ENCODE measurements around the gene CAMP. TPM values are rescaled to one million over a fixed set of nuclear protein-coding genes. Genes with fewer than 3 reads are reported as not detected.
A peak's percentile ranks its signal among the peaks of the same experiment; 100 is the strongest.

Gene CAMP, protein sequence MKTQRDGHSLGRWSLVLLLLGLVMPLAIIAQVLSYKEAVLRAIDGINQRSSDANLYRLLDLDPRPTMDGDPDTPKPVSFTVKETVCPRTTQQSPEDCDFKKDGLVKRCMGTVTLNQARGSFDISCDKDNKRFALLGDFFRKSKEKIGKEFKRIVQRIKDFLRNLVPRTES
- total RNA-seq = not detected in 2 replicates

GRCh38 chr3:48222616-48223513, at the start of gene CAMP:
Gene CAMP, plus strand, starts transcription at chr3:48223495. Its CDS starts 17 bp downstream, at chr3:48223512.
- no peak for DNase-seq (ENCODE audit: low spot score)
- H3K27me3 Mint-ChIP-seq (ENCODE audit: insufficient read depth) = peaks cover 10% of the 10 kb centered on the region
- no peaks in the 10 kb centered on the region for H3K36me3 Mint-ChIP-seq (ENCODE audit: low read depth)
- intact Hi-C loops (cut with micrococcal nuclease) = no loop called here
- H3K9me3 Mint-ChIP-seq = no peaks in the 10 kb centered on the region
- H3K4me3 Mint-ChIP-seq = no peak within 1 kb of the TSS
- no peaks in the 10 kb centered on the region for H3K4me1 Mint-ChIP-seq (ENCODE audit: low read depth)
- no peak within 1 kb of the TSS for H3K27ac Mint-ChIP-seq

GRCh38 chr3:48178072-48178471, 45.2 kb upstream of the CAMP start:
- intact Hi-C loops (cut with micrococcal nuclease) = no loop called here
- H3K27me3 Mint-ChIP-seq (ENCODE audit: insufficient read depth) = no peaks in the 10 kb centered on the region
- H3K9me3 Mint-ChIP-seq = no peaks in the 10 kb centered on the region
- H3K27ac Mint-ChIP-seq = no peak overlapping the region
- H3K4me1 Mint-ChIP-seq (ENCODE audit: low read depth) = peaks cover 38% of the 10 kb centered on the region
- H3K36me3 Mint-ChIP-seq (ENCODE audit: low read depth) = peaks cover 64% of the 10 kb centered on the region
- H3K4me3 Mint-ChIP-seq = no peak overlapping the region
- DNase-seq (ENCODE audit: low spot score) = no peak

DNA sequence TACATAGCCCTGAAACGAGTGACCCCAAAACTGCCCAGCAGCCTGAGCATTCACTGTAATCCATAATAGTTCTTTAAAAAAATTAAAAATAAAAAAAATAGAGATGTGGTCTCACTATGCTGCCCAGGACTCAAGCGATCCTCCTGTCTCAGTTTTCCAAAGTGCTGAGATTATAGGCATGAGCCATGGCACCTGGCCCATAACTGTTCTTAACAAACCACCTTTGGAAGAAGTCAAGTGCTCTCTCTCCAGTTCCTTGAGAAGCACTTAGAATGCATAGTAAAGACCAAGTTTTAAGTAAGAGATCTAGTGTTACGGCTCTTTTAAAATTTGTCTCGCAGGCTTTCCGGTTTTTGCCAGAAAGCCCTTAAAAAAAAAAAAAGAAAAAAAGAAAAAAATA, 43.3 kb upstream of the CAMP start:
- Mint-ChIP-seq H3K27ac (no peak overlapping the region), H3K4me1 (ENCODE audit: low read depth) (peaks cover 36% of the 10 kb centered on the region), H3K9me3 (no peaks in the 10 kb centered on the region), H3K27me3 (ENCODE audit: insufficient read depth) (no peaks in the 10 kb centered on the region), H3K4me3 (no peak overlapping the region), H3K36me3 (ENCODE audit: low read depth) (peaks cover 52% of the 10 kb centered on the region)
- DNase-seq (ENCODE audit: low spot score) = no peak
- intact Hi-C loops (cut with micrococcal nuclease) = no loop called here

DNA sequence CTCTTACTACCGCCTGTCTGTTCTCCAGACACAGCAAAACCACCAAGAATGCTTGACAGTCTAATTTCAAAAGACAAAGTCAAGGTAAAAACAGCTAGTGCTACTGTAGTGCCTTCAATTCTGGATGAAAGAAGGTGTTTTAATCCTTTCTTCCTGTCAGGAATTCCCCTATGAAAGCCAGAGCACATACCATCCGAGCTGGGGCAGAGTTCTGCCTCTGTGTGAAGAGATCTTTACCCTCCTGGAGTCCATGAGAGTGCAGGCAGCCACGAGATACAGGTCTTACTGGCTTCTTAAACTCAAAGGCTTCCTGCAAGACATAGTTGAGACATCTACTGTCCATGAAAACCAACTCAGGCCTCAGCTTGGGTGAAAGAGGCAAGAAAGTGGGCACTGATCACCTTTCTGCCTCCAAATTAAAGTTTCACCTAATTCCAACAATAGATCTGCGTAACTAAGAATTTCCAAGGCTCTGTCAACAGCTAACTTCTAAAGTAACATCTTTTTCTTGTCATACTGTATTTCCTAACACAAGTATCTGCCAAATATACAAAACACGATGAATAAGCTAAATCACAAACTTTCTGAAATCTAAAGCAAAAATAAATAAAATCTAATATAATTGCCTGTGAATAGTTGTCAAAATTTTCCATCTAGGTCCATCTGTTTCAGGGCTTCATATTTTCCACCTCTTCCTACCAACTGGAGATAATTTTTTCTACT, 42.6 kb upstream of the CAMP start:
- no peak overlapping the region for H3K4me3 Mint-ChIP-seq
- peaks cover 40% of the 10 kb centered on the region for H3K4me1 Mint-ChIP-seq (ENCODE audit: low read depth)
- intact Hi-C loops (cut with micrococcal nuclease) = no loop called here
- no peaks in the 10 kb centered on the region for H3K9me3 Mint-ChIP-seq
- no peak for DNase-seq (ENCODE audit: low spot score)
- H3K36me3 Mint-ChIP-seq (ENCODE audit: low read depth) = peaks cover 51% of the 10 kb centered on the region
- no peak overlapping the region for H3K27ac Mint-ChIP-seq
- H3K27me3 Mint-ChIP-seq (ENCODE audit: insufficient read depth) = no peaks in the 10 kb centered on the region

- no peaks in the 10 kb centered on the region for H3K27me3 Mint-ChIP-seq (ENCODE audit: insufficient read depth)
- H3K9me3 Mint-ChIP-seq = no peaks in the 10 kb centered on the region
- H3K4me3 Mint-ChIP-seq = no peak overlapping the region
- H3K27ac Mint-ChIP-seq = no peak overlapping the region
- peaks cover 41% of the 10 kb centered on the region for H3K36me3 Mint-ChIP-seq (ENCODE audit: low read depth)
- intact Hi-C loops (cut with micrococcal nuclease) = no loop called here
- peaks cover 58% of the 10 kb centered on the region for H3K4me1 Mint-ChIP-seq (ENCODE audit: low read depth)
- no peak for DNase-seq (ENCODE audit: low spot score)
Observed at GRCh38 chr3:48184299-48184698, 39.0 kb upstream of the CAMP start.

DNA sequence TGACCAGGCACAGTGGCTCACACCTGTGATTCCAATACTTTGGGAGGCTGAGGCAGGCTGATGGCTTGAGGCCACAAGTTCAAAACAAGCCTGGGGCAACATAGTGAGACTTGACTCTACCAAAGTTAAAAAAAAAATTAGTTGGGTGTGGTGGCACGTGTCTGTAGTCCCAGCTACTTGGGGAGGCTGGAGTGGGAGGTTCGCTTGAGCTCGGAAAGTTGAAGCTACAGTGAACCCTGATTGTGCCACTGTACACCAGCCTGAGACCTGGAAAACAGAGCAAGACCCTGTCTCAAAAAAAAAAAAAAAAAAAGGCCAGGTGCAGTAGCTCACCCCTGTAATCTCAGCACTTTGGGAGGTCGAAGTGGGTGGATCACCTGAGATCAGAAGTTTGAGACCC, 38.2 kb upstream of the CAMP start:
- Mint-ChIP-seq H3K27me3 (ENCODE audit: insufficient read depth) (no peaks in the 10 kb centered on the region), H3K9me3 (no peaks in the 10 kb centered on the region), H3K4me3 (no peak overlapping the region), H3K36me3 (ENCODE audit: low read depth) (peaks cover 40% of the 10 kb centered on the region), H3K4me1 (ENCODE audit: low read depth) (peaks cover 57% of the 10 kb centered on the region), H3K27ac (peak overlapping the region; percentile 12)
- intact Hi-C loops (cut with micrococcal nuclease) = no loop called here
- no peak for DNase-seq (ENCODE audit: low spot score)

DNA sequence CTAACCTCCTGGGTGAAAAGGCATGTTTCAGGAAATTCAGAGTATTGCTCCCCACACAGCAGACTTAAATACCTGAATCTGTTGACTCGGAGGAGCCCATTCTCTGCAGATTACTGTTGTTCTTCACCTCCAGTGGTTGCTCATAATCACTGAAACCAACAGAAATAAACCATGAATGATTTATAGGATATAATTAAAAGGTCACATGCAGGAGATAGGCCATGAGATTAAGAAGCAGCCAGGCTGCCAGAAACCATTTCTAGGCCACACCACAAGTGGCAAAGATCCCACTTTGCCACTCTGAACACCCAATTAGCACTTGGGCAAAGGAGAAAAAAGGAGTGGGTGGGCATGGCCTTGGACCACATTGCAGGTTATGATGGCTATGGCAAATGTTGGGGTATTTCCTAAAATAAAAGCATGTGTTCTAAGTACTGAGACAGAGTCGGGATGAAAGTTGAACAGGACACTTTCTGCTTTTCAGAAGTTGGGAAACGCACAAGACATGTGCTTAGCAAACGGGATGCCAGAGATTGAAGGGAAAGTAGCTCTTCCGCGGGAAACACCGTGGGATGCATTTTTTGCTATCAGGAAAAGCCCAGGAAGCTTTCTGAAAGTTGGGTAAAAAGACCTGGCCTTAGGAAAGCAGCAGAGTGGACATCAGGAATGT, 36.5 kb upstream of the CAMP start:
- no peaks in the 10 kb centered on the region for H3K9me3 Mint-ChIP-seq
- H3K4me1 Mint-ChIP-seq (ENCODE audit: low read depth) = peaks cover 50% of the 10 kb centered on the region
- peak overlapping the region; percentile 76 for H3K27ac Mint-ChIP-seq
- H3K4me3 Mint-ChIP-seq = peak overlapping the region; percentile 89
- no peaks in the 10 kb centered on the region for H3K27me3 Mint-ChIP-seq (ENCODE audit: insufficient read depth)
- H3K36me3 Mint-ChIP-seq (ENCODE audit: low read depth) = peaks cover 29% of the 10 kb centered on the region
- intact Hi-C loops (cut with micrococcal nuclease) = no loop called here
- no peak for DNase-seq (ENCODE audit: low spot score)

DNA sequence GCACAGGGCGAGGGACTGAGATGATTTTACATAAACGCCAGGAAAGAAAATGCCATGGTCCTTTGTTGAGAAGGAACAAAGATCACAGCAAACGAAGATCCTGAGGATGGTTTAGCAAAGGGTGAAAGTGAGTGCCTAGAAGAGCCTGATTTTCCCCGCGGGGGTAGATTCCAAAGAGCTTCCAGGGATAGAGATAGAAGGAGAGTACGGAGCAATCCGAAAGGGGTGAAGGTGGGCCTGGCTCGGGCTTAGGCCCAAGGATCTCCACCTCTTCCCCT, 36.1 kb upstream of the CAMP start:
- Mint-ChIP-seq H3K36me3 (ENCODE audit: low read depth) (peaks cover 24% of the 10 kb centered on the region), H3K4me3 (peak overlapping the region; percentile 89)

GRCh38 chr3:48187579-48188265, 35.6 kb upstream of the CAMP start:
- Mint-ChIP-seq H3K9me3 (no peaks in the 10 kb centered on the region), H3K36me3 (ENCODE audit: low read depth) (peaks cover 20% of the 10 kb centered on the region), H3K4me1 (ENCODE audit: low read depth) (peaks cover 40% of the 10 kb centered on the region), H3K4me3 (peak overlapping the region; percentile 96), H3K27me3 (ENCODE audit: insufficient read depth) (peaks cover 1% of the 10 kb centered on the region), H3K27ac (peak overlapping the region; percentile 92)
- intact Hi-C loops (cut with micrococcal nuclease) = loop anchor here (1.0 to 2.0 kb wide), 13 partner anchors 54 to 1211 kb away; partner anchors contain the start of genes CCDC12, CCDC51, DHX30 and ELP6
- no peak for DNase-seq (ENCODE audit: low spot score)

More for the DNA sequence above, 36.1 kb upstream of the CAMP start:
- H3K27ac Mint-ChIP-seq = peak overlapping the region; percentile 76
- no peaks in the 10 kb centered on the region for H3K27me3 Mint-ChIP-seq (ENCODE audit: insufficient read depth)
- intact Hi-C loops (cut with micrococcal nuclease) = no loop called here
- no peak for DNase-seq (ENCODE audit: low spot score)
- H3K4me1 Mint-ChIP-seq (ENCODE audit: low read depth) = peaks cover 45% of the 10 kb centered on the region
- H3K9me3 Mint-ChIP-seq = no peaks in the 10 kb centered on the region

GRCh38 chr3:48188266-48189201, 34.8 kb upstream of the CAMP start, which contains the start of gene CDC25A:
Gene CDC25A, minus strand, starts transcription at chr3:48188417. Its CDS starts 470 bp downstream, at chr3:48187947.
- Mint-ChIP-seq H3K4me3 (peak within 1 kb of the TSS; percentile 96), H3K36me3 (ENCODE audit: low read depth) (peaks cover 19% of the 10 kb centered on the region), H3K9me3 (no peaks in the 10 kb centered on the region), H3K27ac (peak within 1 kb of the TSS; percentile 92), H3K27me3 (ENCODE audit: insufficient read depth) (peaks cover 6% of the 10 kb centered on the region), H3K4me1 (ENCODE audit: low read depth) (peaks cover 35% of the 10 kb centered on the region)
- DNase-seq (ENCODE audit: low spot score) = peak; percentile 95
- intact Hi-C loops (cut with micrococcal nuclease) = loop anchor here (1.0 to 2.0 kb wide), 13 partner anchors 53 to 1212 kb away; partner anchors contain the start of genes CCDC12, CCDC51, DHX30 and ELP6

DNA sequence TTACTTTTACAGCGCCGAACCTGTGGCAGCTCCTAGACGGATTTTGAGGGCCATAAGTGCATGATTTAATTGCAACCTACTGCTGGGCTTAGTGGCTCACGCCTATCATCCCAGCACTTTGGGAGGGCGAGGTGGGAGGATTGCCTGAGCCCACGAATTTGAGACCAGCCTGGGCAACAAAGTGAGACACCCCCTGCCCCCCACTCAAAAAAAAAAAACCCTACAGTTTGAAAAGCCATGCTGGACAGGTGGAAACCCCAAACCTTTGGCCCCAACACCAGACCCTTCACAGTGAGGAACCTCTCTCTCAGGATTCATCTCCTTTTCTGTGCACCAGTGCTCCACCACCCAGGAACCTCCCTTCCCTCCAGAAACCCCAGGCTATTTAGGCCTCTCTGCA, 34.0 kb upstream of the CAMP start:
- DNase-seq (ENCODE audit: low spot score) = no peak
- intact Hi-C loops (cut with micrococcal nuclease) = loop anchor here (2.0 kb wide), 4 partner anchors 251 to 1213 kb away; partner anchors contain the start of genes CCDC12, CCDC51, IP6K2 and PFKFB4
- no peak overlapping the region for H3K4me3 Mint-ChIP-seq
- peaks cover 9% of the 10 kb centered on the region for H3K27me3 Mint-ChIP-seq (ENCODE audit: insufficient read depth)
- no peaks in the 10 kb centered on the region for H3K9me3 Mint-ChIP-seq
- H3K27ac Mint-ChIP-seq = no peak overlapping the region
- H3K36me3 Mint-ChIP-seq (ENCODE audit: low read depth) = peaks cover 17% of the 10 kb centered on the region
- peaks cover 28% of the 10 kb centered on the region for H3K4me1 Mint-ChIP-seq (ENCODE audit: low read depth)
